HS-27A (cell line): Measurements from ENCODE around the gene FREY1.
"Not testable (repeated sequence)": the region's sequence is repeated elsewhere in the genome, so short reads cannot be mapped to it uniquely, and the experiment has no call there.

ENCODE experiments used
- DNase-seq: peaks from one replicate; pipeline ENCODE4 v3.0.0-alpha.2; 2012; ENCODE audit warnings: low read depth, missing footprints

The FREY1 gene

GRCh38 chr11:45913942-45914635, 7.0 kb upstream of the FREY1 start:
- DNase-seq = no peak

- no peak for DNase-seq
Observed at GRCh38 chr11:45913514-45913913, 6.4 kb upstream of the FREY1 start.

- DNase-seq = no peak
Observed at GRCh38 chr11:45910623-45911022, 3.6 kb upstream of the FREY1 start.

GRCh38 chr11:45909594-45910475, 2.8 kb upstream of the FREY1 start:
- DNase-seq = no peak

GRCh38 chr11:45907911-45908370, 870 bp upstream of the FREY1 start:
- no peak for DNase-seq

- no peak for DNase-seq
Observed at GRCh38 chr11:45906096-45906682, 882 bp downstream of the FREY1 start.

GRCh38 chr11:45905576-45905975, 1.5 kb downstream of the FREY1 start:
- DNase-seq = not testable (repeated sequence)

- no peak for DNase-seq
Observed at GRCh38 chr11:45905095-45905494, 2.0 kb downstream of the FREY1 start.

GRCh38 chr11:45904309-45904915, 2.7 kb downstream of the FREY1 start:
- DNase-seq = no peak

GRCh38 chr11:45902452-45903380, 4.4 kb downstream of the FREY1 start:
- no peak for DNase-seq

GRCh38 chr11:45901626-45902025, 5.4 kb downstream of the FREY1 start:
- DNase-seq = no peak

GRCh38 chr11:45900916-45901617, 6.0 kb downstream of the FREY1 start:
- DNase-seq = no peak

- not testable (repeated sequence) for DNase-seq
Observed at GRCh38 chr11:45900175-45900800, 6.8 kb downstream of the FREY1 start.

GRCh38 chr11:45899448-45900174, 7.5 kb downstream of the FREY1 start:
- DNase-seq = peak; percentile 31

- DNase-seq = no peak
Observed at GRCh38 chr11:45899086-45899447, 8.0 kb downstream of the FREY1 start.

- DNase-seq = no peak
Observed at GRCh38 chr11:45897556-45897955, 9.5 kb downstream of the FREY1 start.

- DNase-seq = no peak
Observed at GRCh38 chr11:45896422-45896984, 10.6 kb downstream of the FREY1 start.

GRCh38 chr11:45895553-45896259, 11.4 kb downstream of the FREY1 start:
- DNase-seq = no peak
